HG02870 (cell line): Measurements from ENCODE around the gene HNRNPR.
"Not testable (repeated sequence)": the region's sequence is repeated elsewhere in the genome, so short reads cannot be mapped to it uniquely, and the experiment has no call there.

Experiments
- ATAC-seq: cut with Tn5 transposase; IDR thresholded peaks from one replicate; pipeline ENCODE4 v1.9.1; 2021; ENCODE audit warnings: mild to moderate bottlenecking, moderate library complexity; ENCODE audit not compliant: unreplicated experiment

HNRNPR gene

DNA sequence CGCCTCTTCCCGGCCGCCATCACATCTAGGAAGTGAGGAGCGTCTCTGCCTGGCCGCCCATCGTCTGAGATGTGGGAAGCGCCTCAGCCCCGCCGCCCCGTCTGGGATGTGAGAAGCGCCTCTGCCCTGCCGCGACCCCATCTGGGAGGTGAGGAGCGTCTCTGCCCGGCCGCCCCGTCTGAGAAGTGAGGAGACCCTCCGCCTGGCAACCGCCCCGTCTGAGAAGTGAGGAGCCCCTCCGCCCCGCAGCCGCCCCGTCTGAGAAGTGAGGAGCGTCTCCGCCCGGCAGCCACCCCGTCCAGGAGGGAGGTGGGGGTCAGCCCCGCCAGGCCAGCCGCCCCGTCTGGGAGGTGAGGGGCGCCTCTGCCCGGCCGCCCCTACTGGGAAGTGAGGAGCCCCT, 86.7 kb downstream of the HNRNPR start:
- not testable (repeated sequence) for ATAC-seq
